Transverse colon (tissue), 4 donors: ENCODE data around the gene GPC1.

Experiments used
- CTCF ChIP-seq, 5 experiments: fragments of 200-600 bp in 3 of 5; fragments of 450-650 bp in 2 of 5; sonication (generic) in 3 of 5; IDR thresholded peaks; 1 replicate in 2 of 5; 2 replicates in 3 of 5; pipeline ENCODE4 v1.5.1; 2016 to 2017; ENCODE audit warnings: antibody characterized with exemption in 5 of 5, inconsistent platforms in 3 of 5, mild to moderate bottlenecking in 2 of 5, moderate library complexity in 1 of 5
- EP300 ChIP-seq: sonication (generic); formaldehyde crosslinking; IDR thresholded peaks from one replicate; pipeline ENCODE4 v1.6.1; 2017; ENCODE audit warnings: antibody characterized with exemption, low read depth
- POLR2A ChIP-seq: fragments of 450-650 bp; IDR thresholded peaks from one replicate; pipeline ENCODE4 v1.6.1; 2016; ENCODE audit warnings: antibody characterized with exemption, mild to moderate bottlenecking, moderate library complexity
- POLR2AphosphoS5 ChIP-seq, 3 donors: sonication (generic); formaldehyde crosslinking; IDR thresholded peaks; one replicate each; pipeline ENCODE4 v1.6.1; 2016; ENCODE audit warnings: antibody characterized with exemption in 3 of 3

- no peak for TF ChIP-seq CTCF (IDR thresholded peaks at IDR 0.05)
- TF ChIP-seq POLR2AphosphoS5 (IDR thresholded peaks at IDR 0.05) = no peak
- no peak for TF ChIP-seq EP300
- TF ChIP-seq POLR2A = no peak
Observed at GRCh38 chr2:240477916-240478315, 42.5 kb downstream of the GPC1 start.
